Fibroblast of lung (primary cell): ENCODE data around the gene EIF2AK2.

Source experiments
- EZH2 ChIP-seq: IDR thresholded peaks from 2 replicates; pipeline ENCODE4 v1.5.1; 2012; ENCODE audit warnings: low read length, control low read depth, mild to moderate bottlenecking; ENCODE audit errors: missing control alignments
- TF ChIP-seq, protein P1 (sequence below), 2 donors: IDR thresholded peaks in 1 of 2; conservative IDR thresholded peaks in 1 of 2; 1 replicate in 1 of 2; 2 replicates in 1 of 2; pipeline ENCODE4 v1.5.1; 2011 to 2012; ENCODE audit warnings: low read length in 2 of 2, control low read depth in 1 of 2, inconsistent platforms in 1 of 2, low read depth in 1 of 2, mild to moderate bottlenecking in 1 of 2

GRCh38 chr2:37070931-37071330, 85.8 kb downstream of the EIF2AK2 start:
- TF ChIP-seq EZH2: no peak
- TF ChIP-seq, protein P1, sequence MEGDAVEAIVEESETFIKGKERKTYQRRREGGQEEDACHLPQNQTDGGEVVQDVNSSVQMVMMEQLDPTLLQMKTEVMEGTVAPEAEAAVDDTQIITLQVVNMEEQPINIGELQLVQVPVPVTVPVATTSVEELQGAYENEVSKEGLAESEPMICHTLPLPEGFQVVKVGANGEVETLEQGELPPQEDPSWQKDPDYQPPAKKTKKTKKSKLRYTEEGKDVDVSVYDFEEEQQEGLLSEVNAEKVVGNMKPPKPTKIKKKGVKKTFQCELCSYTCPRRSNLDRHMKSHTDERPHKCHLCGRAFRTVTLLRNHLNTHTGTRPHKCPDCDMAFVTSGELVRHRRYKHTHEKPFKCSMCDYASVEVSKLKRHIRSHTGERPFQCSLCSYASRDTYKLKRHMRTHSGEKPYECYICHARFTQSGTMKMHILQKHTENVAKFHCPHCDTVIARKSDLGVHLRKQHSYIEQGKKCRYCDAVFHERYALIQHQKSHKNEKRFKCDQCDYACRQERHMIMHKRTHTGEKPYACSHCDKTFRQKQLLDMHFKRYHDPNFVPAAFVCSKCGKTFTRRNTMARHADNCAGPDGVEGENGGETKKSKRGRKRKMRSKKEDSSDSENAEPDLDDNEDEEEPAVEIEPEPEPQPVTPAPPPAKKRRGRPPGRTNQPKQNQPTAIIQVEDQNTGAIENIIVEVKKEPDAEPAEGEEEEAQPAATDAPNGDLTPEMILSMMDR (conservative IDR thresholded peaks at IDR 0.05 in 1 of 2, IDR thresholded peaks at IDR 0.05 in 1 of 2; ENCODE audit: low read depth in 1 of 2, low read length in 2 of 2): no peak
